Esophagus squamous epithelium (tissue), 4 donors: ENCODE measurements around the gene BACH2.
"Not testable (repeated sequence)": the region's sequence is repeated elsewhere in the genome, so short reads cannot be mapped to it uniquely, and the experiment has no call there.

Experiments
- CTCF ChIP-seq, 6 experiments: fragments of 450-650 bp in 4 of 6; fragments of 200-600 bp in 2 of 6; sonication (generic) in 2 of 6; IDR thresholded peaks; one replicate each; pipeline ENCODE4 v1.5.1; 2016 to 2019; ENCODE audit warnings: antibody characterized with exemption in 6 of 6, mild to moderate bottlenecking in 4 of 6, moderate library complexity in 4 of 6
- POLR2A ChIP-seq, 4 donors: fragments of 450-650 bp; IDR thresholded peaks; one replicate each; pipeline ENCODE4 v1.6.1; 2017; ENCODE audit warnings: antibody characterized with exemption in 4 of 4, mild to moderate bottlenecking in 4 of 4, moderate library complexity in 3 of 4

DNA sequence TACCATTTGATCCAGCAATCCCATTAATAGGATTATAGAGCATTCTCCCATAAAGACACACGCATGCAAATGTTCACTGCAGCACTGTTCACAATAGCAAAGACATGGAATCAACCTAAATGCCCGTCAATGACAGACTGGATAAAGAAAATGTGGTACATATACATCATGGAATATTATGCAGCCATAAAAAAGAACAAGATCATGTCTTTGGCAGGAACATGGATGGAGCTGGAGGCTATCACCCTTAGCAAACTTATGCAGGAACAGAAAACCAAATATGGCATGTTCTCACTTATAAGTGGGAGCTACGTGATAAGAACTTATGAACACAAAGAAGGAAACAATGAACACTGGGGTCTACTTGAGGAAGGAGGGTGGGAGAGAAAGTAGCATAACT lies 180.5 kb downstream of the BACH2 start:
- not testable (repeated sequence) for TF ChIP-seq CTCF, POLR2A (IDR thresholded peaks at IDR 0.05)
